Liver (tissue), 9 donors: Measurements from ENCODE around the gene SH2D2A. TPM values are rescaled to one million over a fixed set of nuclear protein-coding genes. Genes with fewer than 3 reads are reported as not detected.

Experiments used
- DNase-seq: peaks from one replicate; pipeline ENCODE4 v3.0.0-alpha.2; 2017; ENCODE audit warnings: low spot score
- H3K27ac ChIP-seq, 2 donors: one replicate each; pipeline ENCODE4 v1.7.0; 2013; ENCODE audit warnings: inconsistent platforms in 2 of 2, low read length in 2 of 2, control low read depth in 1 of 2, low read depth in 1 of 2, mild to moderate bottlenecking in 1 of 2
- H3K27me3 ChIP-seq, 4 donors: one replicate each; pipeline versions ENCODE4 v1.6.1 to v1.7.0; 2013; ENCODE audit warnings: low read length in 3 of 4, inconsistent platforms in 1 of 4, mild to moderate bottlenecking in 1 of 4, moderate library complexity in 1 of 4; ENCODE audit not compliant: control insufficient read depth in 4 of 4, insufficient read depth in 4 of 4
- H3K36me3 ChIP-seq, 4 donors: one replicate each; pipeline versions ENCODE4 v1.6.1 to v1.7.0; 2013; ENCODE audit warnings: low read length in 3 of 4, mild to moderate bottlenecking in 3 of 4, low read depth in 1 of 4, moderate library complexity in 1 of 4; ENCODE audit not compliant: control insufficient read depth in 4 of 4, insufficient read depth in 3 of 4
- H3K4me1 ChIP-seq, 4 donors: one replicate each; pipeline versions ENCODE4 v1.6.1 to v1.7.0; 2013; ENCODE audit warnings: low read length in 3 of 4, mild to moderate bottlenecking in 3 of 4, moderate library complexity in 1 of 4; ENCODE audit not compliant: control insufficient read depth in 4 of 4, insufficient read depth in 4 of 4
- H3K4me3 ChIP-seq, 3 donors: one replicate each; pipeline versions ENCODE4 v1.6.1 to v1.7.0; 2013; ENCODE audit warnings: low read length in 3 of 3, control low read depth in 1 of 3, low read depth in 1 of 3, mild to moderate bottlenecking in 1 of 3
- H3K9ac ChIP-seq, 2 donors: one replicate each; pipeline ENCODE4 v1.7.0; 2013; ENCODE audit warnings: low read length in 2 of 2, mild to moderate bottlenecking in 2 of 2, moderate library complexity in 2 of 2, control low read depth in 1 of 2, low read depth in 1 of 2
- H3K9me3 ChIP-seq, 4 donors: one replicate each; pipeline versions ENCODE4 v1.6.1 to v1.7.0; 2013; ENCODE audit warnings: low read length in 3 of 4; ENCODE audit not compliant: control insufficient read depth in 4 of 4
- EGR1 ChIP-seq, 2 donors: IDR thresholded peaks; 2 replicates each; pipeline ENCODE4 v1.6.1; 2016 to 2018; ENCODE audit warnings: antibody characterized with exemption in 2 of 2, low read depth in 2 of 2
- FOXA2 ChIP-seq: IDR thresholded peaks from 2 replicates; pipeline ENCODE4 v1.6.1; 2016; ENCODE audit warnings: antibody characterized with exemption
- GABPA ChIP-seq, 2 donors: IDR thresholded peaks in 1 of 2; conservative IDR thresholded peaks in 1 of 2; 2 replicates each; pipeline ENCODE4 v1.6.1; 2016; ENCODE audit warnings: antibody characterized with exemption in 2 of 2, mild to moderate bottlenecking in 1 of 2, moderate library complexity in 1 of 2
- HNF4A ChIP-seq, 2 donors: conservative IDR thresholded peaks; 2 replicates each; pipeline ENCODE4 v1.6.1; 2016; ENCODE audit warnings: antibody characterized with exemption in 2 of 2, mild to moderate bottlenecking in 2 of 2
- HNF4G ChIP-seq: IDR thresholded peaks from 2 replicates; pipeline ENCODE4 v1.6.1; 2016; ENCODE audit warnings: antibody characterized with exemption
- JUND ChIP-seq, 2 donors: IDR thresholded peaks; 2 replicates each; pipeline ENCODE4 v1.6.1; 2016; ENCODE audit warnings: antibody characterized with exemption in 2 of 2
- NR2F2 ChIP-seq: IDR thresholded peaks from 2 replicates; pipeline ENCODE4 v1.6.1; 2016; ENCODE audit warnings: antibody characterized with exemption
- RAD21 ChIP-seq, 2 donors: IDR thresholded peaks; 2 replicates each; pipeline ENCODE4 v1.6.1; 2016; ENCODE audit warnings: antibody characterized with exemption in 2 of 2, mild to moderate bottlenecking in 2 of 2
- RXRA ChIP-seq, 2 donors: IDR thresholded peaks; 2 replicates each; pipeline ENCODE4 v1.6.1; 2017 to 2018; ENCODE audit warnings: antibody characterized with exemption in 2 of 2, mild to moderate bottlenecking in 1 of 2
- SP1 ChIP-seq: IDR thresholded peaks from 2 replicates; pipeline ENCODE4 v1.6.1; 2018; ENCODE audit warnings: antibody characterized with exemption, mild to moderate bottlenecking
- TAF1 ChIP-seq: conservative IDR thresholded peaks from 2 replicates; pipeline ENCODE4 v1.6.1; 2016; ENCODE audit warnings: antibody characterized with exemption, mild to moderate bottlenecking
- YY1 ChIP-seq: IDR thresholded peaks from 2 replicates; pipeline ENCODE4 v1.6.1; 2016; ENCODE audit warnings: antibody characterized with exemption, mild to moderate bottlenecking
- WGBS: extraction: QIAGEN DNeasy Blood & Tissue Kit; methylation state at CpG from one replicate; pipeline ENCODE4 v1.1.7; 2013; 5-methylcytosine and 5-hydroxymethylcytosine counted together
- polyA plus RNA-seq, 2 donors: library from polyadenylated mRNA; stranded (reverse) in 1 of 2; unstranded in 1 of 2; fragments of 200-250 nt in 1 of 2; fragments of >200 nt in 1 of 2; fragmentation: Nextera tagmentation in 1 of 2; extraction: Ambion mirVana in 1 of 2; gene quantifications; one replicate each; pipeline versions ENCODE4 v1.2.1 to v1.2.3, GENCODE V29; 2013 to 2015
- total RNA-seq, 2 donors: library from RNA; depleted of rRNA; stranded (reverse); fragments of >200 nt; gene quantifications; one replicate each; pipeline ENCODE4 v1.2.3, GENCODE V29; 2014
- TF ChIP-seq, protein P1 (sequence below): IDR thresholded peaks from 2 replicates; pipeline ENCODE4 v1.6.1; 2016; ENCODE audit warnings: antibody characterized with exemption
- TF ChIP-seq, protein P2 (sequence below): IDR thresholded peaks from 2 replicates; pipeline ENCODE4 v1.6.1; 2016; ENCODE audit warnings: antibody characterized with exemption
- TF ChIP-seq, protein P3 (sequence below): fragments of 150-350 bp; IDR thresholded peaks from 2 replicates; pipeline ENCODE4 v1.5.1; 2017; ENCODE audit warnings: improper control_type of control experiment, low read depth, low read length; ENCODE audit not compliant: missing input control
- TF ChIP-seq, protein P4 (sequence below): IDR thresholded peaks from 2 replicates; pipeline ENCODE4 v1.6.1; 2016; ENCODE audit warnings: antibody characterized with exemption, mild to moderate bottlenecking
- TF ChIP-seq, protein P5 (sequence below): IDR thresholded peaks from 2 replicates; pipeline ENCODE4 v1.6.1; 2016; ENCODE audit warnings: antibody characterized with exemption
- donor health status: healthy.
- donor health status: healthy.
- donor health status: healthy.
- donor health status: healthy.
- donor health status: healthy.

SH2D2A gene
- total and polyA plus RNA-seq, 4 donors: 0.14 to 0.38 (median 0.24) TPM

DNA sequence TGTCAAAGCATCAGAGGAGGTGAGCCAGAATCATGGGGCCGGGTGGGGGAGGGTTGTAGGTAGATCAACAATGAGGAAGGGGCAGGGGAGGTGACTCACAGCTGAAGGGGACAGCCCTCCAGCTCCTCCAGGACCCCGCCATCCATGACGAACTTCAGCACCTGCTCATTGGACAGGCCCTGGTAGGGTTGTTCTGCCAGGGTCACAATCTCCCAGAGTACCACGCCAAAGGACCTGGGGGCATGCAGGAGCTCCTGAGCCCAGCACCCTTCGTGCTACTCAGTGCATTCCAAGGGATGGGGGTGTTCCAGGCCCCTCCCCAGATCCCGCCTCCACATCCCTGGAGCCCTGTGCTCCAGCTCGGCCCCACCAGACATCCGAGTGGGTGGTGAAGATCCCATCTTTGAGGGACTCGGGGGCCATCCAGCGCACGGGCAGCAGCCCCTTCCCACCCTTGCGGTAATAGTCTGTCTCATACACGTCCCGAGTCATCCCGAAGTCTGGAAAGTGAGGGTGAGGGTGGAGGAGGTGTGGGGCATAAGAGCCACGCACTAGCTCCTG is 24.7 kb upstream of the SH2D2A start:
- Histone ChIP-seq H3K4me3 (no peak overlapping the region), H3K36me3 (no peaks in the 10 kb centered on the region), H3K9me3 (no peaks in the 10 kb centered on the region), H3K9ac (no peak overlapping the region), H3K27ac (no peak overlapping the region), H3K4me1 (peaks cover 0 to 6% (median 4%) of the 10 kb centered on the region in 4 donors), H3K27me3 (peaks cover 0 to 9% (median 6%) of the 10 kb centered on the region in 4 donors)
- 79% methylated on average over 16 of the region's 16 CpGs for WGBS
- TF ChIP-seq, protein P1, sequence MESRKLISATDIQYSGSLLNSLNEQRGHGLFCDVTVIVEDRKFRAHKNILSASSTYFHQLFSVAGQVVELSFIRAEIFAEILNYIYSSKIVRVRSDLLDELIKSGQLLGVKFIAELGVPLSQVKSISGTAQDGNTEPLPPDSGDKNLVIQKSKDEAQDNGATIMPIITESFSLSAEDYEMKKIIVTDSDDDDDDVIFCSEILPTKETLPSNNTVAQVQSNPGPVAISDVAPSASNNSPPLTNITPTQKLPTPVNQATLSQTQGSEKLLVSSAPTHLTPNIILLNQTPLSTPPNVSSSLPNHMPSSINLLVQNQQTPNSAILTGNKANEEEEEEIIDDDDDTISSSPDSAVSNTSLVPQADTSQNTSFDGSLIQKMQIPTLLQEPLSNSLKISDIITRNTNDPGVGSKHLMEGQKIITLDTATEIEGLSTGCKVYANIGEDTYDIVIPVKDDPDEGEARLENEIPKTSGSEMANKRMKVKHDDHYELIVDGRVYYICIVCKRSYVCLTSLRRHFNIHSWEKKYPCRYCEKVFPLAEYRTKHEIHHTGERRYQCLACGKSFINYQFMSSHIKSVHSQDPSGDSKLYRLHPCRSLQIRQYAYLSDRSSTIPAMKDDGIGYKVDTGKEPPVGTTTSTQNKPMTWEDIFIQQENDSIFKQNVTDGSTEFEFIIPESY: no peak
- no peak for TF ChIP-seq RXRA (IDR thresholded peaks at IDR 0.05)
- TF ChIP-seq, protein P2, sequence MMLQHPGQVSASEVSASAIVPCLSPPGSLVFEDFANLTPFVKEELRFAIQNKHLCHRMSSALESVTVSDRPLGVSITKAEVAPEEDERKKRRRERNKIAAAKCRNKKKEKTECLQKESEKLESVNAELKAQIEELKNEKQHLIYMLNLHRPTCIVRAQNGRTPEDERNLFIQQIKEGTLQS: no peak
- TF ChIP-seq SP1: no peak
- TF ChIP-seq, protein P3, sequence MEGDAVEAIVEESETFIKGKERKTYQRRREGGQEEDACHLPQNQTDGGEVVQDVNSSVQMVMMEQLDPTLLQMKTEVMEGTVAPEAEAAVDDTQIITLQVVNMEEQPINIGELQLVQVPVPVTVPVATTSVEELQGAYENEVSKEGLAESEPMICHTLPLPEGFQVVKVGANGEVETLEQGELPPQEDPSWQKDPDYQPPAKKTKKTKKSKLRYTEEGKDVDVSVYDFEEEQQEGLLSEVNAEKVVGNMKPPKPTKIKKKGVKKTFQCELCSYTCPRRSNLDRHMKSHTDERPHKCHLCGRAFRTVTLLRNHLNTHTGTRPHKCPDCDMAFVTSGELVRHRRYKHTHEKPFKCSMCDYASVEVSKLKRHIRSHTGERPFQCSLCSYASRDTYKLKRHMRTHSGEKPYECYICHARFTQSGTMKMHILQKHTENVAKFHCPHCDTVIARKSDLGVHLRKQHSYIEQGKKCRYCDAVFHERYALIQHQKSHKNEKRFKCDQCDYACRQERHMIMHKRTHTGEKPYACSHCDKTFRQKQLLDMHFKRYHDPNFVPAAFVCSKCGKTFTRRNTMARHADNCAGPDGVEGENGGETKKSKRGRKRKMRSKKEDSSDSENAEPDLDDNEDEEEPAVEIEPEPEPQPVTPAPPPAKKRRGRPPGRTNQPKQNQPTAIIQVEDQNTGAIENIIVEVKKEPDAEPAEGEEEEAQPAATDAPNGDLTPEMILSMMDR: no peak
- no peak for TF ChIP-seq YY1
- TF ChIP-seq, protein P4, sequence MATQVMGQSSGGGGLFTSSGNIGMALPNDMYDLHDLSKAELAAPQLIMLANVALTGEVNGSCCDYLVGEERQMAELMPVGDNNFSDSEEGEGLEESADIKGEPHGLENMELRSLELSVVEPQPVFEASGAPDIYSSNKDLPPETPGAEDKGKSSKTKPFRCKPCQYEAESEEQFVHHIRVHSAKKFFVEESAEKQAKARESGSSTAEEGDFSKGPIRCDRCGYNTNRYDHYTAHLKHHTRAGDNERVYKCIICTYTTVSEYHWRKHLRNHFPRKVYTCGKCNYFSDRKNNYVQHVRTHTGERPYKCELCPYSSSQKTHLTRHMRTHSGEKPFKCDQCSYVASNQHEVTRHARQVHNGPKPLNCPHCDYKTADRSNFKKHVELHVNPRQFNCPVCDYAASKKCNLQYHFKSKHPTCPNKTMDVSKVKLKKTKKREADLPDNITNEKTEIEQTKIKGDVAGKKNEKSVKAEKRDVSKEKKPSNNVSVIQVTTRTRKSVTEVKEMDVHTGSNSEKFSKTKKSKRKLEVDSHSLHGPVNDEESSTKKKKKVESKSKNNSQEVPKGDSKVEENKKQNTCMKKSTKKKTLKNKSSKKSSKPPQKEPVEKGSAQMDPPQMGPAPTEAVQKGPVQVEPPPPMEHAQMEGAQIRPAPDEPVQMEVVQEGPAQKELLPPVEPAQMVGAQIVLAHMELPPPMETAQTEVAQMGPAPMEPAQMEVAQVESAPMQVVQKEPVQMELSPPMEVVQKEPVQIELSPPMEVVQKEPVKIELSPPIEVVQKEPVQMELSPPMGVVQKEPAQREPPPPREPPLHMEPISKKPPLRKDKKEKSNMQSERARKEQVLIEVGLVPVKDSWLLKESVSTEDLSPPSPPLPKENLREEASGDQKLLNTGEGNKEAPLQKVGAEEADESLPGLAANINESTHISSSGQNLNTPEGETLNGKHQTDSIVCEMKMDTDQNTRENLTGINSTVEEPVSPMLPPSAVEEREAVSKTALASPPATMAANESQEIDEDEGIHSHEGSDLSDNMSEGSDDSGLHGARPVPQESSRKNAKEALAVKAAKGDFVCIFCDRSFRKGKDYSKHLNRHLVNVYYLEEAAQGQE: no peak
- TF ChIP-seq GABPA (IDR thresholded peaks at IDR 0.05 in 1 of 2, conservative IDR thresholded peaks at IDR 0.05 in 1 of 2): no peak
- TF ChIP-seq, protein P5, sequence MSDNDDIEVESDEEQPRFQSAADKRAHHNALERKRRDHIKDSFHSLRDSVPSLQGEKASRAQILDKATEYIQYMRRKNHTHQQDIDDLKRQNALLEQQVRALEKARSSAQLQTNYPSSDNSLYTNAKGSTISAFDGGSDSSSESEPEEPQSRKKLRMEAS: no peak
- TF ChIP-seq TAF1: no peak
- no peak for TF ChIP-seq RAD21 (IDR thresholded peaks at IDR 0.05)
- TF ChIP-seq NR2F2: no peak
- TF ChIP-seq HNF4A (conservative IDR thresholded peaks at IDR 0.05): no peak
- no peak for TF ChIP-seq HNF4G
- no peak for TF ChIP-seq JUND (IDR thresholded peaks at IDR 0.05)
- TF ChIP-seq FOXA2: no peak
- TF ChIP-seq EGR1 (IDR thresholded peaks at IDR 0.05; ENCODE audit: low read depth in 2 of 2): no peak
- no peak for DNase-seq
